NAMALWA (cell line): ENCODE measurements around the gene IVL.

Source experiments
- DNase-seq: peaks from one replicate; pipeline ENCODE4 v3.0.0-alpha.2; 2015; ENCODE audit warnings: low spot score

Gene IVL

DNA sequence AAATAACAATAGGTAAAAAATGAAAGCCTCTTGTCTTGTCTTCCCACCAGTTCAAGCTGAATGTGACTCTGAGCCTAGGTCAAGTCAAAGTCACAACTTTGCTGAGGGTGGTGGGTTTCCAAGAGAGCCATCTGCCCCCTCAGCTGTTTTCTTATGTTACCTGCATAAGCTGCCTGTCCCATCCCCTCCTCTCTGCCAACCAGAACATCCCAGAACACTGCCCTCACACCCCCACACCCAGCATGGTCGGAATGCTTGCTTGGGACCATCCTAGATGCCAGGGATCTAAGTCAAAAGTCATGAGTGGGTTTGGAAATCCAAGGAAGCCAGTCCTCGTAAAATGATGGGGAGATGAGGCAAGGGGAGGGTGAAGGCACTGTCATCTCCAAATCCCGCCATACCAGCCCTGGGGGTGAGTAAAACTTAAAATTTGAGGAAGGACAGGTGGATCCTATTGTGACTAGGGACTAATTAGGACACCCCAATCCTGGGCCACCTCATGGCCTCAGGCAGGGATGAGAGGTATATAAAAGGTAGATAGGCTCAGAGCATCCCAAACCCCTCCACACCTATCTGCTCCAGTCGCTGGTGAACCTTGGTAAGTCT, 38.4 kb downstream of the IVL start, which contains the start of gene SPRR5:
SPRR5 (plus strand) TSS at position 556 of the 606 bp plus-strand sequence. CDS start 1,349 bp downstream, outside the sequence.
- DNase-seq = no peak

DNA sequence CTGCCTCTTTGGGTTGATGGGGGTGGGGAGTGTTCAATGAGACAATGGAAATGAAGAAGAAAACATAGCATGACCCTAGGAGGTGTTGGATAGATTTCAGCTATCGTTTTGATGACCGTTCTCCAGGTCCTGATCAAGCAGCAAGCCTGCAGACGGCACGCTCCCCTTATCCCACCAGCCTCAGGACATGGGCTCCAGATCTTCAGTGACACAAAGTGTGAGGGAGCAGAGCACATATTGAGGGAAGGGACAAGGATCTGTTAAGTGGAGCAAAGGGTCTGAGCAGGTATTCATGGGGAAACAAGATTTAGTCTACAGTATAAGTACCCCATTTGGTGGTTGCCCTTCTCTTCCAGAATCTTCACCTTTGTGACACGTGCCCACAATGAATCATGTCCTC, 43.4 kb downstream of the IVL start:
- DNase-seq = no peak

GRCh38 chr1:152953761-152954160, 45.4 kb downstream of the IVL start:
- DNase-seq = no peak

GRCh38 chr1:152954436-152954835, 46.1 kb downstream of the IVL start:
- no peak for DNase-seq

GRCh38 chr1:152957561-152957960, 49.2 kb downstream of the IVL start:
- no peak for DNase-seq

- DNase-seq = no peak
These were observed 50.9 kb downstream of the IVL start for GRCh38 chr1:152959273-152959672.

- DNase-seq = no peak
These were observed 51.6 kb downstream of the IVL start for GRCh38 chr1:152959801-152960451.

- no peak for DNase-seq
These were observed 52.2 kb downstream of the IVL start for GRCh38 chr1:152960452-152961044.
